ENCODE measurements around the gene BSN. TPM values are rescaled to one million over a fixed set of nuclear protein-coding genes. Genes with fewer than 3 reads are reported as not detected.
A peak's percentile ranks its signal among the peaks of the same experiment; 100 is the strongest.

BSN gene
- total RNA-seq, 1 donor from 2014 or later, result not detected

DNA sequence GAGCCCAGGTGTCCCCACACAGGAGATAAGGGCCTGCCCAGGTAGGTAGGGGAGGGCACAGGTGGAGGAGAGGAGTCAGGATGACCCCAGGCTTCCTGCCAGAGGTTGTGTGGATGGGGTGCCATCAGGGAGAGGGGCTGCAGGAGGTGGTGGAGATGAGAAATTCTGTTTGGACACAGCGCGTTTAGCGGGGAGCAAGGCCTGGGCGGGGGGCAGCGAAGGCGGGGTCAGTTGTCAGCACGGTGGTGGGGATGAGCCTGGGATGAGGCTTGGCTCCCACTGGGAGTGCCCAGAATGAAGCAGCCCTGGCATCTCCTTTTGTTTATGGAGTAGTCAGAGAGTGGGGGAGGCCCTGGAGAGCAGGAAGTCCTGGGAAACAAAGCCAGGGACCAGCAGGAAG, 149.7 kb downstream of the BSN start:
- Histone ChIP-seq H3K27me3 (ENCODE audit: control insufficient read depth, insufficient read depth, low read length) (no peaks in the 10 kb centered on the region), H3K36me3 (ENCODE audit: control insufficient read depth, insufficient read depth, low read length) (peaks cover 24% of the 10 kb centered on the region), H3K4me3 (ENCODE audit: low read depth, low read length) (no peak overlapping the region)
- TF ChIP-seq, protein P1, sequence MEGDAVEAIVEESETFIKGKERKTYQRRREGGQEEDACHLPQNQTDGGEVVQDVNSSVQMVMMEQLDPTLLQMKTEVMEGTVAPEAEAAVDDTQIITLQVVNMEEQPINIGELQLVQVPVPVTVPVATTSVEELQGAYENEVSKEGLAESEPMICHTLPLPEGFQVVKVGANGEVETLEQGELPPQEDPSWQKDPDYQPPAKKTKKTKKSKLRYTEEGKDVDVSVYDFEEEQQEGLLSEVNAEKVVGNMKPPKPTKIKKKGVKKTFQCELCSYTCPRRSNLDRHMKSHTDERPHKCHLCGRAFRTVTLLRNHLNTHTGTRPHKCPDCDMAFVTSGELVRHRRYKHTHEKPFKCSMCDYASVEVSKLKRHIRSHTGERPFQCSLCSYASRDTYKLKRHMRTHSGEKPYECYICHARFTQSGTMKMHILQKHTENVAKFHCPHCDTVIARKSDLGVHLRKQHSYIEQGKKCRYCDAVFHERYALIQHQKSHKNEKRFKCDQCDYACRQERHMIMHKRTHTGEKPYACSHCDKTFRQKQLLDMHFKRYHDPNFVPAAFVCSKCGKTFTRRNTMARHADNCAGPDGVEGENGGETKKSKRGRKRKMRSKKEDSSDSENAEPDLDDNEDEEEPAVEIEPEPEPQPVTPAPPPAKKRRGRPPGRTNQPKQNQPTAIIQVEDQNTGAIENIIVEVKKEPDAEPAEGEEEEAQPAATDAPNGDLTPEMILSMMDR (IDR thresholded peaks at IDR 0.05; ENCODE audit: insufficient read depth, low read length, severe bottlenecking), result no peak
- DNase-seq (ENCODE audit: low read depth) (no peak), FAIRE-seq (no peak)

DNA sequence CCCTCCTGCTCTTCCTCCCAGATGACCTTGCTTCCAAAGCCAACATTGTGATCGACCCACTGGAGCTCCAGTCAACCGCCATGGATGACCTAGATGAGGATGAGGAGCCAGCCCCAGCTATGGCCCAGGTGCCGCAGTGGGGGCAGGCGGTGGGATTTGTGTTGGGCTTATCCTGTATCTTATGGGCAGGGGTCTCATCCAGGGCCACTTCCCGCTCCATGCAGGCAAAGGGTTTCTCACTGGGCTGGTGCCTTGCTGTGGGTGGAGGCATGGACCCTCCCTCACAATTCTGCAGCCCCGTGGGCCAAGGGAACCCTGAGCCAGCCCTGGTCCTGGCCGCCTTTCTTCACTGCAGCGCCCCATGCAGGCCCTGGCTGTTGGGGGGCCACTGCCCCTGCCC, 150.4 kb downstream of the BSN start:
- no peak for FAIRE-seq
- Histone ChIP-seq H3K27me3 (ENCODE audit: control insufficient read depth, insufficient read depth, low read length) (no peaks in the 10 kb centered on the region), H3K36me3 (ENCODE audit: control insufficient read depth, insufficient read depth, low read length) (peaks cover 24% of the 10 kb centered on the region), H3K4me3 (ENCODE audit: low read depth, low read length) (no peak overlapping the region)
- TF ChIP-seq, protein P1 (IDR thresholded peaks at IDR 0.05; ENCODE audit: insufficient read depth, low read length, severe bottlenecking), result no peak
- DNase-seq (ENCODE audit: low read depth), result no peak

DNA sequence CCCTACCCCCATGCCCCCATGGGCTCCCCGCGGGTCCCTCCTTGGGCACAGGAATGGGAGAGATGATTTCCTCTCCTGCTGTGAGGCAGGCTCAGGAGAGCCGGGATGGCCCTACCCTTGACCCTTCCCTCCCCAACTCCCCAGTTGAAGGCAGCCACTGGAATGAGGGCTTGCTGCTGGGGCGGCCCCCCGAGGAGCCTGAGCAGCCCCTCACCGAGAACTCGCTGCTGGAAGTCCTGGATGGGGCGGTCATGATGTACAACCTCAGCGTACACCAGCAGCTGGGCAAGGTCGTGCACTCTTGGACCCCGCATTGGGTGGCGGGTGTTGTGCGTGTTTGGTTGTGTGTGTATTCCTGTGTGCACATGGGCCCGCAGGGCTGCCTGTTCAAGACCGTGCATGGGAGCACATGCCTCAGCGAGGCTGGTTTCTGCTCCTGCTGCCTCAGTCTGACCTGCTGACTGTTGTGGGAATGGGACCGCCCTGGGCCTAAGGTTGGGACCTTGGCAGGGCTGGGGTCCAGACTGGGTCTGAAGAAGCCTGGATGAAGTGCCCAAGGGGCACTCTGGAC, 151.2 kb downstream of the BSN start:
- TF ChIP-seq, protein P1 (IDR thresholded peaks at IDR 0.05; ENCODE audit: insufficient read depth, low read length, severe bottlenecking), result no peak
- H3K36me3 ChIP-seq (ENCODE audit: control insufficient read depth, insufficient read depth, low read length), result peaks cover 22% of the 10 kb centered on the region
- H3K4me3 ChIP-seq (ENCODE audit: low read depth, low read length), result no peak overlapping the region
- no peak for DNase-seq (ENCODE audit: low read depth)
- H3K27me3 ChIP-seq (ENCODE audit: control insufficient read depth, insufficient read depth, low read length), result no peaks in the 10 kb centered on the region
- FAIRE-seq, result no peak

DNA sequence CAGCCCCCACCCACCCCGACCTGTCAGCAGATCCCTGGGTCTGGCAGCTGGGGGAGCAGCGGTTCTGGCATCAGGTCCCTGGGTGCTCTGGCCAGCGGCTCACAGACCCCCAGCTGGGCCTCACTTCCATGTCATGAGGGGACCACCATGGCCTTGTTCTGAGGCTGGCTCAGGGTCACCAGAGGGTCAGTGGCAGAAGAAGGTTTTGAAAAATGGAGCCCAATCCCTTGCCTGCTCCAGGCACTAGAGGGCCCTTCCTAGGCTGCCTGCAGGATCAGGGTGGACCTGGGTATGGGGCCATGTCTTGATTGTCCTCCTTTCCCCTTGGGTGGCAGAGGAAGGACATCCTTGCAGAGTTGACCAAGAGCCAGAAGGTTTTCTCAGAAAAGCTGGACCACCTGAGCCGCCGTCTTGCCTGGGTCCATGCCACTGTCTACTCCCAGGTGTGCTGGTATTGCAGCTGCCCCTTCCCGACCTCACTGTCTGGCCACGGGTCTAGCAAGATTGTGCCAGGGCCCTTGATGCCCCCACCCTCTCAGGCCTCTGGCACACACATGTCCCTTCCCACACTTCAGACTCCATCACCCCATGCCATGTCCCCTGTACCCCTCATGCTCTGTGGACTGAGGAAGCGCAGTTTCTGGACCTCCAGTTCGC, 152.3 kb downstream of the BSN start:
- peak; percentile 93 for FAIRE-seq

DNA sequence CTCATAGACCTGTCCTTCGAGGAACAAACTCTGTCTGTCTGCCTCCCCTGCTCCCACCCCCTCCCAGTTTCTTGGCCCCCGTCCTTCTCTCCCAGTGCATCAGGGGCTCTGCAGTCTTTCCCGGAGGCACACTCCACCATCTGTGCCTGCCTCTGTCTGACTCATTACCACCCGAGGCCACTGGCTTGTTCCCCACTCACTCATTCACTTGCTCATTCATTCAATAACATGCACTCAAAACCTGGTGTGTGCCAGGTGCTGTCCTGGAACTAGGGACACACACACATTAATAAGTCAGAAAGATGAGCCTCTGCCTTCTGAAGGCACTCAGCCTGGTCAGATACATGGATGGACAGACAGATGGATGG, 152.8 kb downstream of the BSN start:
- Histone ChIP-seq H3K4me3 (ENCODE audit: low read depth, low read length) (no peak overlapping the region), H3K27me3 (ENCODE audit: control insufficient read depth, insufficient read depth, low read length) (no peaks in the 10 kb centered on the region), H3K36me3 (ENCODE audit: control insufficient read depth, insufficient read depth, low read length) (peaks cover 11% of the 10 kb centered on the region)
- DNase-seq (ENCODE audit: low read depth) (peak; percentile 26), FAIRE-seq (no peak)
- TF ChIP-seq, protein P1 (IDR thresholded peaks at IDR 0.05; ENCODE audit: insufficient read depth, low read length, severe bottlenecking), result no peak

More for the DNA sequence above, 152.3 kb downstream of the BSN start:
- DNase-seq (ENCODE audit: low read depth), result no peak
- Histone ChIP-seq H3K36me3 (ENCODE audit: control insufficient read depth, insufficient read depth, low read length) (peaks cover 16% of the 10 kb centered on the region), H3K27me3 (ENCODE audit: control insufficient read depth, insufficient read depth, low read length) (no peaks in the 10 kb centered on the region), H3K4me3 (ENCODE audit: low read depth, low read length) (no peak overlapping the region)
- TF ChIP-seq, protein P1 (IDR thresholded peaks at IDR 0.05; ENCODE audit: insufficient read depth, low read length, severe bottlenecking), result no peak

DNA sequence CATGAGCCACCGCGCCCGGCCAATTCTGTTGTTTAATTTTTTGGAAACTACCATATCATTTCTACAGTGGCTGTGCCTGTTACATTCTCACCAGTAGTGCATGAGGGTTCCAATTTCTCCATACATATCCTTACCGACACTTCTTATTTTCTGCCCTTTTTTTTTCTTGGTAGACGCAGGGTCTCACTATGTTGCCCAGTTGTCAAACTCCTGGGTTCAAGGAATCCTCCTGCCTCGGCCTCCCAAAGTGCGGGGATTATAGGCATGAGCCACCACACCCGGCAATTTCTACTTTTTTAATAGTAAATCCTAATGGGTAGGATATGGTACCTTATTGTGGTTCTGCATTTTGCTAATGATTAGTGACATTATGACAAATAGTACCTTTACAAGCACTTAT, 155.6 kb downstream of the BSN start:
- Histone ChIP-seq H3K36me3 (ENCODE audit: control insufficient read depth, insufficient read depth, low read length) (peaks cover 4% of the 10 kb centered on the region), H3K4me3 (ENCODE audit: low read depth, low read length) (no peak overlapping the region), H3K27me3 (ENCODE audit: control insufficient read depth, insufficient read depth, low read length) (no peaks in the 10 kb centered on the region)
- DNase-seq (ENCODE audit: low read depth) (no peak), FAIRE-seq (no peak)
- TF ChIP-seq, protein P1 (IDR thresholded peaks at IDR 0.05; ENCODE audit: insufficient read depth, low read length, severe bottlenecking), result no peak
